Endothelial cell of umbilical vein (primary cell): ENCODE data around the gene GCNA. TPM values are rescaled to one million over a fixed set of nuclear protein-coding genes. Genes with fewer than 3 reads are reported as not detected.

ENCODE experiments used
- BruUV-seq: library from RNA; stranded (reverse); fragments of 400-500 nt; replicated peaks from 2 replicates; lab custom pipeline; 2021; lab: Mats Ljungman, UMichigan
- CTCF ChIA-PET: fragments of 300-600, 350-600 bp; sonication (Branson Sonifier 250); formaldehyde crosslinking; loops from one replicate; lab custom pipeline; 2021; ENCODE audit warnings: antibody characterized with exemption, inconsistent platforms; lab: Charles Lee
- POLR2A ChIA-PET: fragments of 300-600, 350-600 bp; sonication (Branson Sonifier 250); formaldehyde crosslinking; loops from one replicate; lab custom pipeline; 2021; ENCODE audit warnings: antibody characterized with exemption, inconsistent platforms; lab: Charles Lee
- DNase-seq: peaks from one replicate; pipeline ENCODE4 v3.0.0-alpha.2; 2011; ENCODE audit warnings: low read depth, low spot score
- FAIRE-seq: peaks from 2 replicates; lab custom pipeline; 2011; peaks lifted over from hg19 to GRCh38; lab: Jason Lieb, UNC
- H2AFZ ChIP-seq: 2 replicates; pipeline ENCODE4 v1.6.0; 2012; ENCODE audit warnings: low read depth, low read length, control low read depth, inconsistent platforms
- H3K27ac ChIP-seq: 2 replicates; pipeline ENCODE4 v1.5.1; 2011; ENCODE audit warnings: low read depth, mild to moderate bottlenecking, control low read depth, low read length, moderate library complexity; ENCODE audit not compliant: insufficient read depth
- H3K27me3 ChIP-seq, 2 experiments: 2 replicates each; pipeline versions ENCODE4 v1.6.0 to v1.6.1; 2011; ENCODE audit warnings: low read length in 2 of 2, mixed read lengths in 1 of 2; ENCODE audit not compliant: control insufficient read depth in 2 of 2, insufficient read depth in 2 of 2
- H3K36me3 ChIP-seq, 2 experiments: 2 replicates in 1 of 2; 3 replicates in 1 of 2; pipeline ENCODE4 v1.5.1; 2011; ENCODE audit warnings: low read length in 2 of 2, mild to moderate bottlenecking in 1 of 2, moderate library complexity in 1 of 2; ENCODE audit not compliant: control insufficient read depth in 2 of 2, insufficient read depth in 2 of 2; ENCODE audit errors: extremely low read depth in 1 of 2
- H3K4me1 ChIP-seq: 3 replicates; pipeline ENCODE4 v1.5.1; 2011; ENCODE audit warnings: mild to moderate bottlenecking, low read length; ENCODE audit not compliant: control insufficient read depth, insufficient read depth; ENCODE audit errors: extremely low read depth
- H3K4me2 ChIP-seq: 2 replicates; pipeline ENCODE4 v1.6.1; 2011; ENCODE audit warnings: low read length, control low read depth, mixed read lengths; ENCODE audit not compliant: insufficient read depth
- H3K4me3 ChIP-seq, 3 experiments: fragments of 200-600 bp in 1 of 3; sonication (generic), shearing (Covaris generic) in 1 of 3; replicated peaks in 1 of 3; 2 replicates each; pipeline ENCODE4 v1.5.1; 2011 to 2016; ENCODE audit warnings: control low read depth in 3 of 3, low read length in 3 of 3, mild to moderate bottlenecking in 2 of 3, inconsistent platforms in 1 of 3, low read depth in 1 of 3, moderate library complexity in 1 of 3; ENCODE audit not compliant: insufficient read depth in 1 of 3
- H3K79me2 ChIP-seq: 2 replicates; pipeline ENCODE4 v1.6.0; 2012; ENCODE audit warnings: low read length, inconsistent platforms; ENCODE audit not compliant: control insufficient read depth, insufficient read depth
- H3K9ac ChIP-seq: replicated peaks from 2 replicates; pipeline ENCODE3; 2011; ENCODE audit warnings: low read length, control low read depth; ENCODE audit not compliant: insufficient read depth; ENCODE audit errors: extremely low read depth
- H3K9me1 ChIP-seq: replicated peaks from 3 replicates; pipeline ENCODE4 v1.6.0; 2011; ENCODE audit warnings: mild to moderate bottlenecking, low read length; ENCODE audit not compliant: control insufficient read depth, insufficient read depth; ENCODE audit errors: extremely low read depth
- H3K9me3 ChIP-seq: replicated peaks from 2 replicates; pipeline ENCODE4 v1.5.1; 2012; ENCODE audit warnings: low read length, inconsistent platforms; ENCODE audit not compliant: control insufficient read depth, insufficient read depth
- H4K20me1 ChIP-seq: replicated peaks from 2 replicates; pipeline ENCODE3; 2011; ENCODE audit warnings: mild to moderate bottlenecking, low read length; ENCODE audit not compliant: control insufficient read depth, insufficient read depth; ENCODE audit errors: extremely low read depth
- CTCF ChIP-seq, 2 donors: IDR thresholded peaks; 1 replicate in 1 of 2; 2 replicates in 1 of 2; pipeline ENCODE4 v1.5.1; 2011; ENCODE audit warnings: low read length in 2 of 2, mild to moderate bottlenecking in 2 of 2, moderate library complexity in 2 of 2, control low read depth in 1 of 2, inconsistent platforms in 1 of 2, low read depth in 1 of 2; ENCODE audit not compliant: insufficient read depth in 1 of 2; ENCODE audit errors: extremely low read depth in 1 of 2
- EZH2 ChIP-seq: IDR thresholded peaks from 2 replicates; pipeline ENCODE4 v1.6.1; 2012; ENCODE audit warnings: borderline replicate concordance, low read depth, mild to moderate bottlenecking, moderate library complexity, low read length, inconsistent platforms; ENCODE audit not compliant: severe bottlenecking
- FOS ChIP-seq: IDR thresholded peaks from 2 replicates; pipeline ENCODE4 v1.6.1; 2011; ENCODE audit warnings: mild to moderate bottlenecking, low read length, moderate library complexity, borderline replicate concordance; ENCODE audit not compliant: insufficient read depth
- MYC ChIP-seq: IDR thresholded peaks from one replicate; pipeline ENCODE4 v1.6.1; 2011; ENCODE audit warnings: mild to moderate bottlenecking, low read depth, low read length
- POLR2A ChIP-seq: IDR thresholded peaks from 2 replicates; pipeline ENCODE4 v1.6.1; 2012; ENCODE audit warnings: low read depth, mild to moderate bottlenecking, control low read depth, low read length
- POLR2AphosphoS5 ChIP-seq: IDR thresholded peaks from 2 replicates; pipeline ENCODE4 v1.6.1; 2012; ENCODE audit warnings: low read depth, mild to moderate bottlenecking, control low read depth, low read length, moderate library complexity; ENCODE audit not compliant: insufficient read depth
- dilution Hi-C: fragments of 300-500 bp; cut with MboI; formaldehyde crosslinking; loops from one replicate; pipeline ENCODE4 v1.15.0; 2019; ENCODE audit warnings: low sequenced_read_pairs; ENCODE audit not compliant: extremely low pct_ligation_motif_present
- intact Hi-C: fragments of 100-400 bp; cut with micrococcal nuclease; formaldehyde crosslinking; loops from one replicate; pipeline ENCODE4 v1.10.0; 2022
- polyA plus RNA-seq, 4 experiments: library from polyadenylated mRNA; depleted of rRNA in 3 of 4; stranded (reverse) in 3 of 4; unstranded in 1 of 4; fragments of >200 nt; gene quantifications; 2 replicates each; pipeline versions ENCODE4 v1.2.1 to v1.2.3, GENCODE V29; 2011 to 2012; ENCODE audit warnings: missing spikeins in 1 of 4
- total RNA-seq: library from RNA; stranded (reverse); gene quantifications from 2 replicates; pipeline ENCODE4 v1.2.3, GENCODE V29; 2021

GCNA gene
- total and polyA plus RNA-seq, 2 donors (not counting 3 experiments of a cell fraction or from before 2014, with no cell fraction given): 1.0 to 4.0 TPM

GRCh38 chrX:71618303-71618721, 40.1 kb downstream of the GCNA start, which contains the start of gene CXCR3:
TSS of gene CXCR3 (minus strand) at chrX:71618511. CDS start at chrX:71618449, 62 bp downstream.
- H3K79me2 ChIP-seq: no peaks in the 10 kb centered on the region
- DNase-seq (no peak), FAIRE-seq (no peak)
- no peaks in the 10 kb centered on the region for H4K20me1 ChIP-seq
- H2AFZ ChIP-seq: no peak within 1 kb of the TSS
- TF ChIP-seq CTCF (IDR thresholded peaks at IDR 0.05; ENCODE audit: extremely low read depth in 1 of 2, insufficient read depth in 1 of 2, low read depth in 1 of 2, low read length in 2 of 2) (no peak), EZH2 (no peak), MYC (no peak), POLR2AphosphoS5 (no peak), FOS (no peak), POLR2A (no peak)
- peaks cover 11% of the 10 kb centered on the region for H3K4me1 ChIP-seq
- no peak within 1 kb of the TSS for H3K4me3 ChIP-seq
- no peak within 1 kb of the TSS for H3K4me2 ChIP-seq
- BruUV-seq: no TSS peak
- H3K9me1 ChIP-seq: no peaks in the 10 kb centered on the region
- ChIA-PET POLR2A (interaction anchor here (0.6 kb wide), 1 partner anchor 257 kb away, joined by 5 read pairs; no protein-coding TSS in a partner anchor), CTCF (interaction anchor here (1.1 kb wide), 1 partner anchor 34 kb away, joined by 3 read pairs; no protein-coding TSS in a partner anchor)
- peaks cover 0 to 2% of the 10 kb centered on the region in 2 experiments for H3K36me3 ChIP-seq
- H3K9ac ChIP-seq: no peak within 1 kb of the TSS
- no peak within 1 kb of the TSS for H3K27ac ChIP-seq
- dilution Hi-C loops (no loop called here), intact Hi-C loops (no loop called here)
- H3K9me3 ChIP-seq: no peaks in the 10 kb centered on the region
- no peaks in the 10 kb centered on the region for H3K27me3 ChIP-seq
